Measurements from ENCODE around the gene GPC3. TPM values are rescaled to one million over a fixed set of nuclear protein-coding genes. Genes with fewer than 3 reads are reported as not detected.
"Not testable (repeated sequence)": the region's sequence is repeated elsewhere in the genome, so short reads cannot be mapped to it uniquely, and the experiment has no call there.

Gene GPC3
- total RNA-seq, 3 donors from 2014 or later (not counting 1 experiment from before 2014, with no cell fraction given): not detected

- Mint-ChIP-seq H3K9me3 (no peaks in the 10 kb centered on the region), H3K36me3 (no peaks in the 10 kb centered on the region), H3K27ac (no peak overlapping the region), H3K4me1 (no peaks in the 10 kb centered on the region), H3K27me3 (ENCODE audit: low read depth in 2 of 2) (peaks cover 0 to 19% of the 10 kb centered on the region in 2 donors), H3K4me3 (no peak overlapping the region)
- no peaks in the 10 kb centered on the region for H3K4me1 ChIP-seq (ENCODE audit: control insufficient read depth, insufficient read depth, low read length)
- no peak overlapping the region for H3K27ac ChIP-seq (ENCODE audit: low read length)
- intact Hi-C loops (cut with micrococcal nuclease): no loop called here
- no peaks in the 10 kb centered on the region for H3K27me3 ChIP-seq (ENCODE audit: control insufficient read depth, insufficient read depth, low read length)
- ATAC-seq (no peak), DNase-seq (no peak)
- no peak for TF ChIP-seq CTCF (IDR thresholded peaks at IDR 0.05)
- no peaks in the 10 kb centered on the region for H3K36me3 ChIP-seq (ENCODE audit: control insufficient read depth, insufficient read depth, low read length)
- H3K4me3 ChIP-seq (ENCODE audit: low read length): no peak overlapping the region
- H3K9me3 ChIP-seq (ENCODE audit: control insufficient read depth, insufficient read depth, low read length): no peaks in the 10 kb centered on the region
Observed at GRCh38 chrX:133633162-133633561, 352.2 kb downstream of the GPC3 start.

- Histone ChIP-seq H3K4me3 (ENCODE audit: low read length) (no peak overlapping the region), H3K4me1 (ENCODE audit: control insufficient read depth, insufficient read depth, low read length) (no peaks in the 10 kb centered on the region), H3K27me3 (ENCODE audit: control insufficient read depth, insufficient read depth, low read length) (no peaks in the 10 kb centered on the region), H3K27ac (ENCODE audit: low read length) (no peak overlapping the region), H3K9me3 (ENCODE audit: control insufficient read depth, insufficient read depth, low read length) (no peaks in the 10 kb centered on the region), H3K36me3 (ENCODE audit: control insufficient read depth, insufficient read depth, low read length) (no peaks in the 10 kb centered on the region)
- no peak for ATAC-seq
- no peak for DNase-seq
- Mint-ChIP-seq H3K36me3 (no peaks in the 10 kb centered on the region), H3K27me3 (ENCODE audit: low read depth in 2 of 2) (peaks cover 0 to 20% of the 10 kb centered on the region in 2 donors), H3K9me3 (no peaks in the 10 kb centered on the region), H3K4me3 (no peak overlapping the region), H3K4me1 (no peaks in the 10 kb centered on the region), H3K27ac (no peak overlapping the region)
- intact Hi-C loops (cut with micrococcal nuclease): no loop called here
- no peak for TF ChIP-seq CTCF (IDR thresholded peaks at IDR 0.05)
- 93% methylated on average over 4 of the region's 4 CpGs for WGBS (ENCODE audit: insufficient coverage)
Observed at GRCh38 chrX:133630362-133630761, 355.0 kb downstream of the GPC3 start.

GRCh38 chrX:133627673-133628072 is 357.7 kb downstream of the GPC3 start:
- no peaks in the 10 kb centered on the region for H3K36me3 ChIP-seq (ENCODE audit: control insufficient read depth, insufficient read depth, low read length)
- no peaks in the 10 kb centered on the region for H3K36me3 Mint-ChIP-seq

GRCh38 chrX:133621384-133621783 is 364.0 kb downstream of the GPC3 start:
- H3K36me3 Mint-ChIP-seq; intact Hi-C loops (cut with micrococcal nuclease); H3K4me3 ChIP-seq (ENCODE audit: low read length); DNase-seq; H3K27ac ChIP-seq (ENCODE audit: low read length); H3K27me3 ChIP-seq (ENCODE audit: control insufficient read depth, insufficient read depth, low read length); H3K27ac Mint-ChIP-seq; H3K4me1 Mint-ChIP-seq; H3K9me3 ChIP-seq (ENCODE audit: control insufficient read depth, insufficient read depth, low read length); ATAC-seq; H3K4me3 Mint-ChIP-seq; H3K4me1 ChIP-seq (ENCODE audit: control insufficient read depth, insufficient read depth, low read length); H3K9me3 Mint-ChIP-seq; H3K36me3 ChIP-seq (ENCODE audit: control insufficient read depth, insufficient read depth, low read length): not testable (repeated sequence)
- H3K27me3 Mint-ChIP-seq (ENCODE audit: low read depth in 2 of 2): peaks cover 3 to 16% of the 10 kb centered on the region in 2 donors
- 83% methylated on average over 9 of the region's 10 CpGs for WGBS (ENCODE audit: insufficient coverage)

More at GRCh38 chrX:133627673-133628072, 357.7 kb downstream of the GPC3 start:
- ATAC-seq: no peak
- Mint-ChIP-seq H3K9me3 (no peaks in the 10 kb centered on the region), H3K4me1 (no peaks in the 10 kb centered on the region), H3K4me3 (no peak overlapping the region), H3K27me3 (ENCODE audit: low read depth in 2 of 2) (peaks cover 0 to 35% of the 10 kb centered on the region in 2 donors), H3K27ac (no peak overlapping the region)
- no peaks in the 10 kb centered on the region for H3K9me3 ChIP-seq (ENCODE audit: control insufficient read depth, insufficient read depth, low read length)
- intact Hi-C loops (cut with micrococcal nuclease): no loop called here
- H3K4me3 ChIP-seq (ENCODE audit: low read length): no peak overlapping the region
- WGBS (ENCODE audit: insufficient coverage): no CpG with 5 or more reads among the region's 4 CpGs
- no peaks in the 10 kb centered on the region for H3K4me1 ChIP-seq (ENCODE audit: control insufficient read depth, insufficient read depth, low read length)
- H3K27ac ChIP-seq (ENCODE audit: low read length): no peak overlapping the region
- DNase-seq: no peak
- no peaks in the 10 kb centered on the region for H3K27me3 ChIP-seq (ENCODE audit: control insufficient read depth, insufficient read depth, low read length)
- no peak for TF ChIP-seq CTCF (IDR thresholded peaks at IDR 0.05)

All from natural killer cell (primary cell).